Measurements from ENCODE around the gene TIMM44. TPM values are rescaled to one million over a fixed set of nuclear protein-coding genes. Genes with fewer than 3 reads are reported as not detected.

Gene TIMM44
- 100 to 1,000 TPM; 180 to 193 (median 190) TPM for total RNA-seq

DNA sequence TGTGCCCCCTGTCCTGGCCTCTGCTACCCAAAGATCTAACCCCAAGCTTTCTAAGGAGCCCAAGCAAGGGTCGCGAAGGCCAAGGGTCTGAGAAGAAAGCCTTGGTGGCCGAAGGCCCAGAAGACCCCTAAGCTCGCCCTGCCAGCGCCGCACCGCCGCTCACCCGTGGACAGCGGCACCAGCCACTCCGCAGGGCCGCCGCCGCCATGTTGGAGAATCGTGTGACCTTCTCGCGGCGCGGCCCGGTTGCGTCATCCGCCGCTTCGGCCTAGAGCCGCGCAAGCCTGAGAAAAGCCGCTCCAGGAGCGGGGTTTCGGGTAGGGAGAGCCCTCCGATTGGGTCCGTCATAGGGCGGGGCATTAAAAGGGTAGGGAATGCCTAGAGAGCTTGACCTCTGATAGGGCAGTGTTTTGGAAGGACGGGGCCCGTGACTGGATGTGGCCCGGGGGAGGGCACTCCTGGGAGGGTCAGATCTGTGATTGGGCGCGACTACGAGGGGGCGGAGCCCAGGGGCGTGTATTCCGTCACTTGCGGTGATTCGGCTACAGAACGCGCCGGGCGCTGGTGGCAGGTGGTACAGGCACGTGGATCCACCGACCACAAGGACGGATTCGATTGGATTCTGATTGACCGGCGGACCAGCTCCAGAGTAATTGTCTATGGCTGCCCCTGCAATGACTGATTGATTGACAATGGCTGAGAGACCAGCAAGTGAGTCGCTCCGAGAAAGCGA lies at the start of gene TIMM44:
TIMM44 (minus strand) TSS at position 223 of the 733 bp plus-strand sequence; CDS start at position 208, 15 bp downstream.
- peak within 1 kb of the TSS; percentile 96 for H3K4me3 Mint-ChIP-seq
- DNase-seq: peak; percentile 98
- peaks cover 12% of the 10 kb centered on the region for H3K36me3 Mint-ChIP-seq (ENCODE audit: insufficient read depth)
- peak; percentile 98 for ATAC-seq
- H3K9me3 Mint-ChIP-seq: no peaks in the 10 kb centered on the region
- no peaks in the 10 kb centered on the region for H3K27me3 Mint-ChIP-seq (ENCODE audit: low read depth)
- H3K4me1 Mint-ChIP-seq (ENCODE audit: low read depth): peaks cover 35% of the 10 kb centered on the region

DNA sequence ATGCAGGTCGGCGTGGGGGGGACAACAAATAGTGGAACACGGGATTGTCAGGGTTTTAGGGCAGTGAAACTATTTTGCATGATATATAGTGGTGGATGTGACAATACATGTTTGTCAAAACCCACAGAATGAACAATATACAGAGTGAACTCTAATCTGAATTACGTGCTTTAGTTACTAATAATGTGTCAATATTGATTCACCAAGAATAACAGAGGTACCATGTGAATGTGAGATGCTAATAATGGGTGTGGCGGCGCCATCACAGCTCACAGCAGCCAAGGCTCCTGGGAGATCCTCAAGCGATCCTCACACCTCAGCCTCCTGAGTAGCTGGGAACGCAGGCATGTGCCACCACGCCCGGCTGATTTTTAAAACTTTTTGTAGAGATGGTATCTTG lies 49.1 kb upstream of the TIMM44 start:
- H3K27me3 Mint-ChIP-seq (ENCODE audit: low read depth): no peaks in the 10 kb centered on the region
- no peak overlapping the region for H3K4me3 Mint-ChIP-seq
- ATAC-seq: no peak
- no peaks in the 10 kb centered on the region for H3K9me3 Mint-ChIP-seq
- H3K36me3 Mint-ChIP-seq (ENCODE audit: insufficient read depth): peaks cover 27% of the 10 kb centered on the region
- no peak for DNase-seq
- H3K4me1 Mint-ChIP-seq (ENCODE audit: low read depth): peaks cover 33% of the 10 kb centered on the region

- no peak overlapping the region for H3K4me3 Mint-ChIP-seq
- H3K27me3 Mint-ChIP-seq (ENCODE audit: low read depth): no peaks in the 10 kb centered on the region
- H3K4me1 Mint-ChIP-seq (ENCODE audit: low read depth): peaks cover 7% of the 10 kb centered on the region
- H3K9me3 Mint-ChIP-seq: no peaks in the 10 kb centered on the region
- ATAC-seq (no peak), DNase-seq (no peak)
- H3K36me3 Mint-ChIP-seq (ENCODE audit: insufficient read depth): peaks cover 40% of the 10 kb centered on the region
These were observed 45.7 kb upstream of the TIMM44 start for GRCh38 chr19:7989071-7989575.

DNA sequence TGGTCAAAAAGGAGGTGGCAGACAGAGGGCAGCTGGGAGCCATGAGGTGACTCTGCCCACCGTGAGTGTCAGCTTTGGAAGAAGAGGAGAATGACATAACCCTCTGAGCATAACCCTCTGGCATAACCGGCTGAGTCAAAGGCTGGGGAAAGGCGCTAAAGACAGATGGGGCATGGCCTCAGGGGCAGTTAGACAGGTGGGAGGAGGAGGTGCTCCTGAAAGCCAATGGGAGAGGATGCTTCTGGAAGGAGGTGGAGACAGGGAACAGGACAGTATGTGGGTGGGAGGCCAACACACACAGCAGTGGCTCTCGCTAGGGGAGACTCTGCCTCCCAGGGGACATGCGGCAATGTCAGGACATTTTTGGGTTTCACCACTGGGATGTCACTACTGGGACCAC lies 44.8 kb upstream of the TIMM44 start:
- Mint-ChIP-seq H3K4me3 (no peak overlapping the region), H3K36me3 (ENCODE audit: insufficient read depth) (peaks cover 43% of the 10 kb centered on the region), H3K27me3 (ENCODE audit: low read depth) (no peaks in the 10 kb centered on the region), H3K9me3 (no peaks in the 10 kb centered on the region), H3K4me1 (ENCODE audit: low read depth) (no peaks in the 10 kb centered on the region)
- ATAC-seq: no peak
- DNase-seq: no peak

DNA sequence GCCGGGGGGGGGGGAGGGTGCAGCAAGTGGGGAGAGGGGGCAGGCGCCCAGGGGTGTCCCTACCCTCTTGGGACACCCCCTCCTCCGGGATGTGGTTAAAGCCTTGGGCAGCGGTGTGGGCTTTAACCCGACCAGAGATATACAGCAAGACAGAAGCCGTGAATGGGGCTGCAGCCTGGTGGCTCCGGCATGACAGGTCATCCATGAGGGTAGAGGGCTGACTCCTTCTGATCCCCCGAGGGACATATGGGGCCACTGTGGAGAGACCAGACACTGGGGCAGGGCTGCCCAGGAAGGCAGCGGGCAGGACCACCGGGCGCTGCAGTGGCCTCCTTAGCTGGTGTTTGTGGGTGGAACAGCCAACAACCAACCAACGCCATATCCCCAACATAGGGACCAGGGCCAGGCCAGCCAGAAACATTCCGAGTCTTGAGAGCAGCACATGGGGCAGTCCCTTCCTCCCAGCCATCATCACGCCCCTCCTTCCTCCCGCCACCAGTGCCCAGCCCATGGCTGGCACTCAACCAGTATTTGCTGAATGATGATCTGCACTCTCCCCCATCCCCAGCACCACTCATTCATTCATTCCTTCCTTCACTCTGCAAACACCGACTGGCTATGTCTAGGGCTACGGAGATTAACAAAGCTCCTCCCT lies 43.8 kb upstream of the TIMM44 start:
- ATAC-seq: no peak
- Mint-ChIP-seq H3K27me3 (ENCODE audit: low read depth) (no peaks in the 10 kb centered on the region), H3K4me1 (ENCODE audit: low read depth) (no peaks in the 10 kb centered on the region), H3K4me3 (no peak overlapping the region), H3K36me3 (ENCODE audit: insufficient read depth) (peaks cover 46% of the 10 kb centered on the region), H3K9me3 (no peaks in the 10 kb centered on the region)
- no peak for DNase-seq

- peaks cover 48% of the 10 kb centered on the region for H3K36me3 Mint-ChIP-seq (ENCODE audit: insufficient read depth)
- H3K27me3 Mint-ChIP-seq (ENCODE audit: low read depth): no peaks in the 10 kb centered on the region
- no peaks in the 10 kb centered on the region for H3K9me3 Mint-ChIP-seq
- no peaks in the 10 kb centered on the region for H3K4me1 Mint-ChIP-seq (ENCODE audit: low read depth)
- H3K4me3 Mint-ChIP-seq: no peak overlapping the region
- DNase-seq (no peak), ATAC-seq (no peak)
These were observed 43.1 kb upstream of the TIMM44 start for GRCh38 chr19:7986321-7987113.

- no peaks in the 10 kb centered on the region for H3K27me3 Mint-ChIP-seq (ENCODE audit: low read depth)
- no peak overlapping the region for H3K4me3 Mint-ChIP-seq
- peaks cover 47% of the 10 kb centered on the region for H3K36me3 Mint-ChIP-seq (ENCODE audit: insufficient read depth)
- H3K9me3 Mint-ChIP-seq: no peaks in the 10 kb centered on the region
- H3K4me1 Mint-ChIP-seq (ENCODE audit: low read depth): no peaks in the 10 kb centered on the region
- DNase-seq: no peak
- no peak for ATAC-seq
These were observed 42.0 kb upstream of the TIMM44 start for GRCh38 chr19:7985481-7985911.

DNA sequence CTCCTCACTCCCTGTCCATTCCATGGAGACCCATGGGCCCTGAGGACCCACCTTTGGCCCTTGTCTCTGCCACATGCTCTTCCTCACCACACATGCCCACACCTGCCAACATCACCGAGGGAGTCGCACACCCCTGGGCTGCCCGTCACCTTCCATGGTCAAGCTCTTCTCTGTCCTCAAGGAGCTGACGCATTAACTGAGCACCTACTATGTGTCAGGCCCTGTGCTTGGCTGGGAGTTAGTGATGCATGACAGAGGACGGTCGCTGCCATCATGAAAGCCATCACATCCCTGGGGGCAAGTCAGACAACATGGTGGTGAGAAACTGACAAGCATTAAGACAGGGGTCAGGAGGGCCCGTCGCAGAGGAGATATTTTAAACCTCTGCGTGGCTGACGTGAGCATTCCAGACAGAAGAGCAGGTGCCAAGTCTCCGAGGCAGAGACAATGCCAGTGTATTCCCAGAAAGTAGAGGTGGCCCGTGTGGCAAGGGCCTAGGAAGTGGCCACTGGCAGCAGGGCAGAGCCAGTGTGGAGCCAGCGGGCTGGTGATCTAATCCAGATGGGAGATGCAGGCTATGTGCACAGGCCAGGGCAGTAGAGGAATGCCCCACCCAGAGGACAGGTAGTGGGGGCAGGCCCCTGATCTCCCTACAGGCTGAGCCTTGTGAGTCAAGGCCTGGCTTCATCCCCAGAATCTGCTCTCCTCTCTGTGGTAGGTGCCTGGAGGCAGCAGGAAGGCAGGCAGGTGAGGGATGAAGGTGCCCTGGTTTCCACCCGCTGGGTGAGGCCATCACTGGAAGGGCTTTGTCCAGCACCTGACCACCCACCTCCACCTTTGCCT lies 40.8 kb upstream of the TIMM44 start:
- Mint-ChIP-seq H3K4me3 (no peak overlapping the region), H3K36me3 (ENCODE audit: insufficient read depth) (peaks cover 43% of the 10 kb centered on the region), H3K27me3 (ENCODE audit: low read depth) (no peaks in the 10 kb centered on the region), H3K4me1 (ENCODE audit: low read depth) (no peaks in the 10 kb centered on the region), H3K9me3 (no peaks in the 10 kb centered on the region)
- DNase-seq: no peak
- no peak for ATAC-seq

GRCh38 chr19:7983286-7983950 lies 40.0 kb upstream of the TIMM44 start:
- Mint-ChIP-seq H3K4me1 (ENCODE audit: low read depth) (no peaks in the 10 kb centered on the region), H3K9me3 (no peaks in the 10 kb centered on the region), H3K4me3 (no peak overlapping the region), H3K27me3 (ENCODE audit: low read depth) (no peaks in the 10 kb centered on the region), H3K36me3 (ENCODE audit: insufficient read depth) (peaks cover 36% of the 10 kb centered on the region)
- DNase-seq (no peak), ATAC-seq (no peak)

DNA sequence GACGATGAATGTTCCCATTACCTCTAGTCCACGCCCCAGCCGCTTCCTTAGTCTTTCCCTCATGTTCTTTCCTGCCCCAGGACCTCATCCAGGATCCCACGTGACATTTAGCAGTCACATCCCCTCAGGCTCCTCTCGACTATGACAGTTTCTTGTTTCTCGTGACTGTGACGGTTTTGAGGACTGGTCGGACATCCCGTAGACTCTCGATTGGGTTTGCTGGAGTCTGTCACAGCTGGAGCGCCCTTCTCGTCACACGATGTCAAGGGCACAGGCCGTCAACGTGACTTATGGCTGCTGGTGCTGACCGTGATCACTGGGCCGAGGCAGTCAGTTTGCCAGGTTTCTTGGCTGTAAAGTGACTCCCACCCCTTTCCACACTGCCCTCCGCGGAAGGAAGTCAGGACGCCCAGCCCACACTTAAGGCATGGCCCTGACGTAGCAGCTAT lies 39.2 kb upstream of the TIMM44 start:
- DNase-seq (no peak), ATAC-seq (no peak)
- no peaks in the 10 kb centered on the region for H3K4me1 Mint-ChIP-seq (ENCODE audit: low read depth)
- no peaks in the 10 kb centered on the region for H3K27me3 Mint-ChIP-seq (ENCODE audit: low read depth)
- peaks cover 28% of the 10 kb centered on the region for H3K36me3 Mint-ChIP-seq (ENCODE audit: insufficient read depth)
- no peak overlapping the region for H3K4me3 Mint-ChIP-seq
- H3K9me3 Mint-ChIP-seq: no peaks in the 10 kb centered on the region

DNA sequence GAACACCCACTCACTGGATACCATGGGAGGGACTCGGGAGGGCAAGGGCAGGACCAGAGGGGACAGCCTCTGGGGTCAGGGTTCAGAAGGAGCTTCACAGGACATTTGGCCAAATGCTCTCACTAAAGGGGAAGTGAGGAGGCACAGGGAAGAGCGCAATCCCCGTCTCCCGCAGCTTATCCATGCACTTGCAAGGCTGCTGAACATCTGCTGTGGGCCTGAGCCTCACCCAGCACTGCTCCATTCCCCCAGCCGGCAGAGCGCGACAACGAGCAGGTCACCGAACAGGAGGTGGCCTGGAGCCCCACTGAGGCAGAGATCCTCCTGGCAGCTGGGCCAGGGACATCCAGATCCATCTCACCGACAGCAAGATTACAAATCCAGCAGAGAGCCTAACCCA lies 38.6 kb upstream of the TIMM44 start:
- Mint-ChIP-seq H3K27me3 (ENCODE audit: low read depth) (no peaks in the 10 kb centered on the region), H3K4me3 (no peak overlapping the region), H3K4me1 (ENCODE audit: low read depth) (no peaks in the 10 kb centered on the region), H3K36me3 (ENCODE audit: insufficient read depth) (peaks cover 25% of the 10 kb centered on the region), H3K9me3 (no peaks in the 10 kb centered on the region)
- DNase-seq: no peak
- no peak for ATAC-seq

GRCh38 chr19:7981661-7982060 lies 38.2 kb upstream of the TIMM44 start:
- no peak overlapping the region for H3K4me3 Mint-ChIP-seq
- H3K9me3 Mint-ChIP-seq: no peaks in the 10 kb centered on the region
- DNase-seq (no peak), ATAC-seq (no peak)
- H3K27me3 Mint-ChIP-seq (ENCODE audit: low read depth): no peaks in the 10 kb centered on the region
- H3K4me1 Mint-ChIP-seq (ENCODE audit: low read depth): no peaks in the 10 kb centered on the region
- H3K36me3 Mint-ChIP-seq (ENCODE audit: insufficient read depth): peaks cover 24% of the 10 kb centered on the region

GRCh38 chr19:7981199-7981598 lies 37.7 kb upstream of the TIMM44 start:
- H3K27me3 Mint-ChIP-seq (ENCODE audit: low read depth): no peaks in the 10 kb centered on the region
- no peak for ATAC-seq
- H3K4me3 Mint-ChIP-seq: no peak overlapping the region
- no peaks in the 10 kb centered on the region for H3K4me1 Mint-ChIP-seq (ENCODE audit: low read depth)
- H3K9me3 Mint-ChIP-seq: no peaks in the 10 kb centered on the region
- H3K36me3 Mint-ChIP-seq (ENCODE audit: insufficient read depth): peaks cover 20% of the 10 kb centered on the region
- DNase-seq: no peak

Data from activated T-cell treated with anti-CD3 and anti-CD28 coated beads, Interleukin-2, amount 50 U/mL, for 4 hours (primary cell).